Colonic mucosa (tissue), 4 donors: ENCODE measurements around the gene GABBR2. TPM values are rescaled to one million over a fixed set of nuclear protein-coding genes. Genes with fewer than 3 reads are reported as not detected.

ENCODE experiments used
- DNase-seq: peaks from one replicate; pipeline ENCODE4 v3.0.0-alpha.2; 2020
- H3K27ac ChIP-seq: fragments of 200-600 bp; one replicate; pipeline ENCODE4 v1.8.0; 2021
- H3K27me3 ChIP-seq: fragments of 200-600 bp; one replicate; pipeline ENCODE4 v1.8.0; 2021
- H3K36me3 ChIP-seq: fragments of 200-600 bp; one replicate; pipeline ENCODE4 v1.8.0; 2021
- H3K4me1 ChIP-seq: fragments of 200-600 bp; one replicate; pipeline ENCODE4 v1.8.0; 2021; ENCODE audit warnings: mild to moderate bottlenecking
- H3K4me3 ChIP-seq: fragments of 200-600 bp; one replicate; pipeline ENCODE4 v1.8.0; 2021
- H3K9ac ChIP-seq, 2 donors: one replicate each; pipeline ENCODE4 v1.7.0; 2013; ENCODE audit warnings: control low read depth in 2 of 2, low read depth in 2 of 2, low read length in 2 of 2
- H3K9me3 ChIP-seq: fragments of 200-600 bp; one replicate; pipeline ENCODE4 v1.8.0; 2021
- CTCF ChIP-seq: fragments of 200-600 bp; IDR thresholded peaks from one replicate; pipeline ENCODE4 v1.8.0; 2022; ENCODE audit warnings: antibody characterized with exemption, mild to moderate bottlenecking
- intact Hi-C: fragments of 100-400 bp; cut with DNase I; formaldehyde crosslinking; loops from one replicate; pipeline ENCODE4 v1.14.1; 2022
- total RNA-seq, 2 donors: library from RNA; stranded (reverse); fragmentation: NEBNext Ultra II Directional in 1 of 2; extraction: Animal tissue kit (Norgen Biotek cat#: 25700) in 1 of 2; gene quantifications; one replicate each; pipeline ENCODE4 v1.2.1, GENCODE V29; 2021
- donor health status: healthy.
- donor health status: DM: no; HTN: no; CAD: no.
- donor health status: DM: no; HTN: no; CAD: no.

The GABBR2 gene
- total RNA-seq, 2 donors from 2014 or later, result 0.05 TPM; not detected in 1

DNA sequence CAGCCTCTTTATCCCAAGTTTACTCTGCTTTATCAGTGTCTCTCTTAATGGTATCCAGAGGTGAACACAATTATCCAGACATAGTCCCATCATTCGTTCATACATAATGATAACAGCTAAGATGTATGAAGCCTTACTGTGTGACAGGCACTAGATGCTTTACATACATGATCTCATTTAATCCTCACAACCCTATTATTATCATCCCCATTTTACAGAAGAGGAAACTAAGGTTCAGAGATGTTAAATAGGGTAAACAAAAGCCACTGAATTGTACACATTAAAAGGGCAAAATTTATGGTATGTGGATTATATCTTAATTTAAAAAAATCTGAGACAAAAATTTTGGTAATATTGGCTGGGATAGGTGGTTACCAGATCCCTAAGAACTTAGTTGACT, 329.2 kb downstream of the GABBR2 start:
- Histone ChIP-seq H3K27me3 (no peaks in the 10 kb centered on the region), H3K27ac (no peak overlapping the region), H3K9ac (no peak overlapping the region), H3K4me1 (no peaks in the 10 kb centered on the region), H3K9me3 (no peaks in the 10 kb centered on the region), H3K36me3 (no peaks in the 10 kb centered on the region), H3K4me3 (no peak overlapping the region)
- no peak for DNase-seq
- intact Hi-C loops, result no loop called here
- TF ChIP-seq CTCF, result no peak

- DNase-seq, result no peak
- intact Hi-C loops, result no loop called here
- TF ChIP-seq CTCF, result no peak
- H3K36me3 ChIP-seq, result no peaks in the 10 kb centered on the region
- H3K9ac ChIP-seq, result no peak overlapping the region
- no peak overlapping the region for H3K4me3 ChIP-seq
- no peaks in the 10 kb centered on the region for H3K4me1 ChIP-seq
- H3K27ac ChIP-seq, result no peak overlapping the region
- H3K9me3 ChIP-seq, result no peaks in the 10 kb centered on the region
- H3K27me3 ChIP-seq, result no peaks in the 10 kb centered on the region
These were observed 329.9 kb downstream of the GABBR2 start for GRCh38 chr9:98378794-98379193.

GRCh38 chr9:98378206-98378780, 330.4 kb downstream of the GABBR2 start:
- H3K4me1 ChIP-seq, result no peaks in the 10 kb centered on the region
- no peak overlapping the region for H3K27ac ChIP-seq
- no peak for DNase-seq
- no peak for TF ChIP-seq CTCF
- H3K36me3 ChIP-seq, result no peaks in the 10 kb centered on the region
- H3K9ac ChIP-seq, result no peak overlapping the region
- intact Hi-C loops, result no loop called here
- H3K27me3 ChIP-seq, result no peaks in the 10 kb centered on the region
- H3K9me3 ChIP-seq, result no peaks in the 10 kb centered on the region
- H3K4me3 ChIP-seq, result no peak overlapping the region

DNA sequence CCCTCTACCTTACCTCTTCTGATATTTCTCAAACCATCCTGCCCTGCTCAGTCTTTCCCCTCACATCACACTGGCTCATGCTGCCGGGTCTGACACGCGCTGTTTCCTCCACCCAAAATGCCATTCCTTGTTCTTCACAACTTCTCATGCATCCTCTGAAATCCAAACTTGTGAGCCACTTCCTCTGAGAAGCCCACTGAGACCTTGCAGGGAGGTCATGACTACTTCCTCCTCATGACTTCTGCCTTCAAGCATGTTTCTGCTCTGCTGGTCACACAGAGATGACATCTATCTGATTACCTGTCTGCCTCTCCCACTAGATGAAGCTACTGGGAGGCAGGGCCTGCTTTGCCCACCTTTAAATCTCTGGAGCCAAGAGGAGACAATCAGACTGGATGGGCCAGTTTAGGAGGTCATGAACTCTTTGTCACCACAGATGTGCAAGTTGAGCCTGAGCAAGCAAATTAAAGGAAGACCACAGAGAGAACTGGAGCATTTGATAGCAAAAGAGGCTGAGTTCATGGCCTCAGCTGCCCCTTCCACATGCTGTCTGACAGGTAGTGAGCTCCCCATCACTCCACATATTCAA, 333.5 kb downstream of the GABBR2 start:
- no peaks in the 10 kb centered on the region for H3K27me3 ChIP-seq
- no peaks in the 10 kb centered on the region for H3K4me1 ChIP-seq
- H3K27ac ChIP-seq, result no peak overlapping the region

GRCh38 chr9:98374385-98375051, 334.2 kb downstream of the GABBR2 start:
- Histone ChIP-seq H3K27ac (no peak overlapping the region), H3K36me3 (no peaks in the 10 kb centered on the region), H3K9ac (no peak overlapping the region), H3K4me3 (no peak overlapping the region), H3K9me3 (no peaks in the 10 kb centered on the region), H3K4me1 (no peaks in the 10 kb centered on the region), H3K27me3 (no peaks in the 10 kb centered on the region)
- DNase-seq, result peak; percentile 33
- no peak for TF ChIP-seq CTCF
- intact Hi-C loops, result no loop called here

More for the DNA sequence above, 333.5 kb downstream of the GABBR2 start:
- Histone ChIP-seq H3K4me3 (no peak overlapping the region), H3K9me3 (no peaks in the 10 kb centered on the region), H3K9ac (no peak overlapping the region), H3K36me3 (no peaks in the 10 kb centered on the region)
- intact Hi-C loops, result no loop called here
- DNase-seq, result no peak
- no peak for TF ChIP-seq CTCF
